ENCODE results near the gene ZCCHC7.
A peak's percentile ranks its signal among the peaks of the same experiment; 100 is the strongest.
"Not testable (repeated sequence)": the region's sequence is repeated elsewhere in the genome, so short reads cannot be mapped to it uniquely, and the experiment has no call there.

ZCCHC7 gene

GRCh38 chr9:37301042-37301853 is 180.9 kb downstream of the ZCCHC7 start:
- no peak for DNase-seq

- DNase-seq, result no peak
These were observed 181.4 kb downstream of the ZCCHC7 start for GRCh38 chr9:37301854-37302172.

- DNase-seq, result no peak
These were observed 181.9 kb downstream of the ZCCHC7 start for GRCh38 chr9:37302277-37302676.

GRCh38 chr9:37303272-37303671 is 182.9 kb downstream of the ZCCHC7 start:
- not testable (repeated sequence) for DNase-seq

DNA sequence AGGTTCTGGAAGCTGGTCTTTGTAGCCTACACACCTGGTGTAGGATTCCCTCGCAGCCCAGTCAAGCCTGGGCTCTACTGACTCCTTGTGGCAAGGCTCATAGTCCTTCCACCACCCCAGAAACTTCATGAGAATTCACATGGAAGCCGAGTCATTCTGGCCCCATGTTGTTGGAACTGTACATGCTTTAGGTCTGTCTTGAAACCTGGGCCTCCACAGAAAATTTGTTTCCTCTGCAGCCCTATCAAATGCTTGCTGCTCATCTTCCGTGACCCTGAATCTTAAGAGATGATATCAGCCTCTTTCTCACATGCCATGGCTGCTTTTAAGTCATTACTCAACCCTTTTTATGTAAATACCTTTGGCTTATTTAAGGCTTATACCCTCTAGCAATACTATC is 188.8 kb downstream of the ZCCHC7 start:
- no peak for DNase-seq

DNA sequence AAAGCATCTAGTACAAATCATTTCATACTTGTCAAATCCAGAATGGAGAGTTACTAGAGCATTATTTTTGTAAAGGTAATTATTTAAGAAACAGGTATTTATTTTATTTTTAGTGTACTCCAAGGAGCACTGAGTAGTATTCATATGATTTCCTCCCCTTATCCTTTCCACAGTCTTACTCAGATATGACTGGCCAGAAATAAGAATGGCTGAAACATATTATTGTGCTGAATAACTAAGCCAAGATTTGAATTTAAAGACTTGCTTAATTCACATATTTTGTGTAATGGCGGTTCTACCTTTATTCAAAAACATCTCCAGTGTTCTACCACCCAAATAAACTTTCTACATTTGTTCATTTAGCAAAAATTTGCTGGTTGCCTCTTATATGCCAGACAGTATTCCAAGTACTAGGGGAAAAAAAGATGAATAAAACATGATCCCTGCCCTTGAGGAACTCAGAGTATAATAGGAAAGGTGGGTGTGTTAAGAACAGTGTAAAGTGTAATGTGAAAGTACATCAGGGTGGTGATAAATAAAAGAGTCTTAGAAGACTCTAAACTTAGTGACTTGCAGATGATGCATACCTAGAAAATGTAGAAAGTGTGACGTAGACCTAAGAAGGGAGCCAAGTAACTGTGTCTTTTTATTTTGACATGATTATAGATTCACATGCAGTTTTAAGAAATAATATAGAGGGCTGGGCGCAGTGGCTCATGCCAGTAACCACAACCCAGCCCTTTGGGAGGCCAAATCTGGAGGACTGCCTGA is 191.7 kb downstream of the ZCCHC7 start:
- DNase-seq, result no peak

- DNase-seq, result no peak
These were observed 203.9 kb downstream of the ZCCHC7 start for GRCh38 chr9:37324261-37324683.

GRCh38 chr9:37324691-37325490 is 204.5 kb downstream of the ZCCHC7 start:
- peak; percentile 63 for DNase-seq

GRCh38 chr9:37325778-37326177 is 205.4 kb downstream of the ZCCHC7 start:
- no peak for DNase-seq

GRCh38 chr9:37327553-37327952 is 207.2 kb downstream of the ZCCHC7 start:
- no peak for DNase-seq

GRCh38 chr9:37328556-37329227 is 208.3 kb downstream of the ZCCHC7 start:
- no peak for DNase-seq

DNA sequence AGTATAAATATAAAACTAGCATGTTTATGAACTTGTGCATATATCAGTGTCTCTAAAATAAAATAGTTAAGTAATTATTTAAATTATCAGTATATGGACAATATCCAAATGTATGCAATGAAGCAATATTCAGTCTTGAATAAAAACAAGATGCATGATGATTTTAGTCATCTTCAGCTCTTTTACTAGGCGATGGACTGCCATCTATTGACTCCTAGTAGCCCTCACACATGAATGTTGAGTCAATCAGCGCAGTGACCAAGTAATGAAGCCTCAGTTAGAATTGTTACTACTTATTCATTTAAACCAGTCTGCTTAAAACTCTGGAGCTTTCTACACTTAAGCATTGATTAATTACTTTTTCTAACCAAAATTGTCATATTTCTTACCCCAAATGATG is 209.2 kb downstream of the ZCCHC7 start:
- DNase-seq, result no peak

GRCh38 chr9:37331871-37332270 is 211.5 kb downstream of the ZCCHC7 start:
- no peak for DNase-seq

DNA sequence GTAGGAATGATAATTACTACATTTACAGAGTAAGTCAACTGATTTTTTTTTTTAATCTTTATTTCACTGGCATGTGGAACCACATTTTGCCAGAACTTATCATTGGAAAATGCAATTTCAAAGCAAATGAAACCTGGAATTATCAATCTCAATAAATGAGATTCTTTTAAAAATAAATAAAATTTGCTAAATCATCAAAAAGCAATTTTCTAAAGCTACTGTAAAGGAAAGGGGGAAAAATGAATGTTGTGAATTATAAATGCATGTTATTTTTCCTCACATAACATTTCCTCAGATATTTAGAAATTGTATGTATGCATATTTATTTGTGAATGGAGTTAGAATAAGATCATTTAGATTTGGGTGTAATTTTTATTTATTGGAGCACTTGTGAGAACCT is 212.2 kb downstream of the ZCCHC7 start:
- DNase-seq, result no peak

- no peak for DNase-seq
These were observed 212.9 kb downstream of the ZCCHC7 start for GRCh38 chr9:37333288-37333687.

DNA sequence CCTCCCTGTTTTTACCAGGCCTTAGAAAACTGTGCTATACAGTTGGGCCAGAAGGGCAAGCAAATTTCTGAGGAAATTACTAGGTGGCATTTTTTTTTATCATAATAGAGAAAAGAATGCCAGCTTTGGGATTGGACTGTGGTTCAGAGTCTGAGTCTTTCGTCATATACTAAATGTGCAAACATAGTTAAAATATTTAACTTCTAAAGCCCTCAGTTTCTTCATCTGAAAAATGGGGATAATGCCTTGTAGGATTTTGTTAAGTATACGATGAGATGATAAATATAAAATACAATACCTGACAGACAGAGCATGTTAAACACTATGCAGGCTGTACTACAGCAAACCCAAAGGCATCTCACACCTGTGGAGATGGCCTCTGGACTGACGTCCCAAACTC is 214.9 kb downstream of the ZCCHC7 start:
- DNase-seq, result no peak

DNA sequence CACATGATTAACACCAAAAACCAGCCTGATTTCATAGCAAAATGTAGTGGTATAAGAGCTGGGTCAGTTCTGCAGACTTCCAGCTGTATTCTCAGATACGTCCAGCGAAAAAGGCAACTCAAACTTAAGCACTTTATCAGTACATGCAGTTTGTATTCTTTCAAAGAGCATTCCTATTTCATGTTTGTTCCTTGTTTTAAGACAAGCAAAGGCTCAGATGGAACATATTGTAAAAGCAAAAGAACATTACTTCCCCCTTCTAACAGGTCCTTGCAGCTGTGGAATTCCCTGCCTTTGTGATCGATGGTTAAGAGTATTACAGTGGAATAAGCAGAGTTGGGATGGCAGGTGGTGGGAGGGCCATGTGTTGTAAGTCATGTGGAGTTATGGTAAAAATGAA is 215.8 kb downstream of the ZCCHC7 start:
- DNase-seq, result no peak

DNA sequence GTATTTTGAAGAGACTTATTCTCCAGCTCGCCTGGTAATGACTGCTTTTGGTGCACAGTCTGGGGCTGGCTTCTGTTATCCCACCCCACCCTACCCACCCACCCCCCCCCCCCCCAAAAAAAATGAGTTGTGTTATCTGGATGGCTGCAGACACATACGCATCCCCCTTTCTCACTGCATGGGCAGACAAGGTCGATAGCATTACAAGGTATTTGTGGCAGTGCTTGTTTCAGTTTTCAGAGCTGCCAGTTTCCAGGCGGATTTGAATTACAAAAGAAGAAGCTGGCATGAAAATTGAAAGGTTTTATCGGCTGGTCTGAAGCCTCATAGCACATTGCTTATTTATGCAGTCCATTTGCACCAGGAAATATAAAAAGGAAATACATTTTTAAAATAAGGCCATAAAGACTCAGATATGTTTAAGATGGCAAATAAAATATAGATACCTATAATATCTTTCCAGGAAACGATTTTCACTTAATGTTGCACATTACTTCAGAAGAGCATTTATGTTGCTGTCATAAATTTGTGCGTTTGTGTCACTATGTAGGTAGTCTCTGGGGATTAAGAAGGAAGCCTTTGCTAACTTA is 217.0 kb downstream of the ZCCHC7 start:
- DNase-seq, result no peak

GRCh38 chr9:37338218-37338617 is 217.8 kb downstream of the ZCCHC7 start:
- DNase-seq, result no peak

GRCh38 chr9:37339923-37340322 is 219.5 kb downstream of the ZCCHC7 start:
- no peak for DNase-seq

- no peak for DNase-seq
These were observed 220.6 kb downstream of the ZCCHC7 start for GRCh38 chr9:37340961-37341360.

GRCh38 chr9:37341704-37342103 is 221.3 kb downstream of the ZCCHC7 start:
- no peak for DNase-seq

DNA sequence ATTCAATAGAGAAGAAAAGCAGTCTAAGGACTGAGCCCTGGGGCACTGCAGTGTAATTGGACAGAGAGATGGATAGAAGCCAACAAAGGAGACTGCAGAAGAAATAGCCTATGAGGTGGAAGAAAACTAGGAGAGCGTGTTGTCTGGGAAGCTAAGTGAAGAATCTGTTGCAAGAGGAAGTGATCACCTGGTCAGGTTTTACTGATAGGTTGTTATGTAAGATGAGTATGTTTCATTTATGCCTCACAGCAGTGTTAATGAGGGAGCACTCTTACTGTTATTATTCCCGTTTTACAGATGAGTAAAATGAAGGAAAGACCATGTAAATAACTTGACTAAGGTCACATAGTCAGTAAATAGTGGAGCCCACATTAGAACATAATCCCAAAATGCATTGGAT is 222.1 kb downstream of the ZCCHC7 start:
- DNase-seq, result no peak
